Uterus (tissue), 4 donors: ENCODE results near the gene C19orf47. TPM values are rescaled to one million over a fixed set of nuclear protein-coding genes. Genes with fewer than 3 reads are reported as not detected.

Experiments
- DNase-seq, 2 donors: peaks; one replicate each; pipeline ENCODE4 v3.0.0-alpha.2; 2019 to 2020
- H3K27ac ChIP-seq, 2 donors: fragments of 200-600 bp; sonication (generic); 1 replicate in 1 of 2; 2 replicates in 1 of 2; pipeline ENCODE4 v1.5.1; 2016 to 2018
- H3K27me3 ChIP-seq, 2 donors: fragments of 200-600 bp; sonication (generic); one replicate each; pipeline ENCODE4 v1.5.1; 2018 to 2019; ENCODE audit warnings: control low read depth in 1 of 2
- H3K36me3 ChIP-seq, 2 donors: fragments of 200-600 bp; sonication (generic); one replicate each; pipeline ENCODE4 v1.5.1; 2019; ENCODE audit warnings: control low read depth in 1 of 2
- H3K4me1 ChIP-seq, 2 donors: fragments of 200-600 bp; sonication (generic); one replicate each; pipeline ENCODE4 v1.5.1; 2018 to 2019; ENCODE audit warnings: control low read depth in 1 of 2
- H3K4me3 ChIP-seq, 2 donors: fragments of 200-600 bp; sonication (generic); 1 replicate in 1 of 2; 2 replicates in 1 of 2; pipeline ENCODE4 v1.5.1; 2018 to 2019; ENCODE audit warnings: mild to moderate bottlenecking in 1 of 2
- H3K9me3 ChIP-seq, 2 donors: fragments of 200-600 bp; sonication (generic); one replicate each; pipeline ENCODE4 v1.5.1; 2019; ENCODE audit warnings: control low read depth in 1 of 2
- POLR2A ChIP-seq, 2 donors: fragments of 450-650 bp; IDR thresholded peaks; one replicate each; pipeline ENCODE4 v1.6.1; 2016; ENCODE audit warnings: antibody characterized with exemption in 2 of 2, mild to moderate bottlenecking in 1 of 2, moderate library complexity in 1 of 2
- intact Hi-C: fragments of 100-400 bp; cut with DNase I; formaldehyde crosslinking; loops from one replicate; pipeline ENCODE4 v1.15.1; 2023; ENCODE audit warnings: low total_unique reads
- total RNA-seq, 4 donors: library from RNA; depleted of rRNA in 3 of 4; stranded (reverse); fragments of >200 nt in 3 of 4; gene quantifications; one replicate each; pipeline versions ENCODE4 v1.1.0 to v1.2.4, GENCODE V29; 2014 to 2023
- TF ChIP-seq, protein P1 (sequence below), 4 experiments: fragments of 200-600 bp in 2 of 4; fragments of 450-650 bp in 2 of 4; sonication (generic) in 2 of 4; IDR thresholded peaks; one replicate each; pipeline ENCODE4 v1.5.1; 2016 to 2019; ENCODE audit warnings: antibody characterized with exemption in 4 of 4, mild to moderate bottlenecking in 2 of 4, moderate library complexity in 1 of 4
- donor health status: DM: yes; HTN: yes; CAD: no.

Gene C19orf47
- total RNA-seq, 4 donors from 2014 or later, result 7.1 to 21.2 (median 13.3) TPM

GRCh38 chr19:40300668-40301067, 47.5 kb downstream of the C19orf47 start:
- Histone ChIP-seq H3K27me3 (no peaks in the 10 kb centered on the region), H3K4me3 (no peak overlapping the region), H3K9me3 (no peaks in the 10 kb centered on the region), H3K4me1 (no peaks in the 10 kb centered on the region), H3K27ac (no peak overlapping the region), H3K36me3 (no peaks in the 10 kb centered on the region)
- no peak for DNase-seq
- intact Hi-C loops, result no loop called here
- TF ChIP-seq POLR2A (IDR thresholded peaks at IDR 0.05), result no peak
- TF ChIP-seq, protein P1, sequence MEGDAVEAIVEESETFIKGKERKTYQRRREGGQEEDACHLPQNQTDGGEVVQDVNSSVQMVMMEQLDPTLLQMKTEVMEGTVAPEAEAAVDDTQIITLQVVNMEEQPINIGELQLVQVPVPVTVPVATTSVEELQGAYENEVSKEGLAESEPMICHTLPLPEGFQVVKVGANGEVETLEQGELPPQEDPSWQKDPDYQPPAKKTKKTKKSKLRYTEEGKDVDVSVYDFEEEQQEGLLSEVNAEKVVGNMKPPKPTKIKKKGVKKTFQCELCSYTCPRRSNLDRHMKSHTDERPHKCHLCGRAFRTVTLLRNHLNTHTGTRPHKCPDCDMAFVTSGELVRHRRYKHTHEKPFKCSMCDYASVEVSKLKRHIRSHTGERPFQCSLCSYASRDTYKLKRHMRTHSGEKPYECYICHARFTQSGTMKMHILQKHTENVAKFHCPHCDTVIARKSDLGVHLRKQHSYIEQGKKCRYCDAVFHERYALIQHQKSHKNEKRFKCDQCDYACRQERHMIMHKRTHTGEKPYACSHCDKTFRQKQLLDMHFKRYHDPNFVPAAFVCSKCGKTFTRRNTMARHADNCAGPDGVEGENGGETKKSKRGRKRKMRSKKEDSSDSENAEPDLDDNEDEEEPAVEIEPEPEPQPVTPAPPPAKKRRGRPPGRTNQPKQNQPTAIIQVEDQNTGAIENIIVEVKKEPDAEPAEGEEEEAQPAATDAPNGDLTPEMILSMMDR (IDR thresholded peaks at IDR 0.05), result no peak

DNA sequence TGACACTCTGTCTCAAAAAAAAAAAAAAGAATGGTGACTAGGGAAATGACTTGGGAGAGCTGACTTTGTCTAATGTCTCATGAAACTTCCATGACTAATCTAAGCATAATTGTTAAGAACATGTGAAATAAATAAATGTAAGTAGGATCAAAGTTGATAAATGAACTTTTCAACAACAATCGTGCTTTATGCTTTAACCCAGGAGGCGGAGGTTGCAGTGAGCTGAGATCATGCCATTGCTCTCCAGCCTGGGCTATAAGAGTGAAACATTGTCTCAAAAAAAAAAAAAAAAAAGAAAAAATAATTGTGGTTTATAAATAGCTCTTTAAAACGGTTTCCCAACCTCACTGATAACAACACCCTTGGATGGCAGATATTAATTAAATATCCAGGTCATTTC, 50.2 kb downstream of the C19orf47 start:
- Histone ChIP-seq H3K27me3 (no peaks in the 10 kb centered on the region), H3K27ac (no peak overlapping the region), H3K4me3 (no peak overlapping the region), H3K4me1 (no peaks in the 10 kb centered on the region), H3K9me3 (no peaks in the 10 kb centered on the region), H3K36me3 (no peaks in the 10 kb centered on the region)
- intact Hi-C loops, result no loop called here
- TF ChIP-seq POLR2A (IDR thresholded peaks at IDR 0.05), result no peak
- TF ChIP-seq, protein P1 (IDR thresholded peaks at IDR 0.05), result no peak
- DNase-seq, result no peak

- DNase-seq, result no peak
- H3K4me1 ChIP-seq, result no peaks in the 10 kb centered on the region
- H3K4me3 ChIP-seq, result no peak overlapping the region
- H3K9me3 ChIP-seq, result no peaks in the 10 kb centered on the region
- TF ChIP-seq, protein P1 (IDR thresholded peaks at IDR 0.05), result no peak
- TF ChIP-seq POLR2A (IDR thresholded peaks at IDR 0.05), result no peak
- no peak overlapping the region for H3K27ac ChIP-seq
- no peaks in the 10 kb centered on the region for H3K27me3 ChIP-seq
- H3K36me3 ChIP-seq, result no peaks in the 10 kb centered on the region
- intact Hi-C loops, result no loop called here
Measured at GRCh38 chr19:40294560-40294959, 53.6 kb downstream of the C19orf47 start.

DNA sequence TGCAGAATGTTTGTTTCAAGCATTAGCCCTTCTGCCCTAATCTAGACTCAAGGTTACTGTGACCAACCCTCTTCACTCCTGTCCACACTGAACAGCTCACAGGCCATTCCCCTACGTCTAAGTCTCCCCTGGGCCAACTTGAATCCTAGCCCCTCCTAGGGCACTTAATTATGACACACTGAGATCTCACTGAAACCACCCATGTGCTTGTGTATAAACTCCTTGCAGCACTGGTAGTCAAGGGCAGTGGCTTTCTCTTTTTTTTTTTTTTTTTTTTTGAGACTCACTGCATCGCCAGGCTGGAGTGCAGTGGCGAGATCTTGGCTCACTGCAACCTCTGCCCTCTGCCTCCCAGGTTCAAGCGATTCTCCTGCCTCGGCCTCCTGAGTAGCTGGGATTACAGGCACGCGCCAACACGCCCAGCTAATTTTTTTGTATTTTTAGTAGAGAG, 61.2 kb downstream of the C19orf47 start:
- Histone ChIP-seq H3K36me3 (no peaks in the 10 kb centered on the region), H3K4me1 (peaks cover 0 to 16% of the 10 kb centered on the region in 2 donors), H3K4me3 (no peak overlapping the region), H3K27ac (peak overlapping the region; percentile 94 to 98), H3K9me3 (no peaks in the 10 kb centered on the region), H3K27me3 (no peaks in the 10 kb centered on the region)
- intact Hi-C loops, result no loop called here
- no peak for DNase-seq
- no peak for TF ChIP-seq POLR2A (IDR thresholded peaks at IDR 0.05)
- TF ChIP-seq, protein P1 (IDR thresholded peaks at IDR 0.05), result no peak

DNA sequence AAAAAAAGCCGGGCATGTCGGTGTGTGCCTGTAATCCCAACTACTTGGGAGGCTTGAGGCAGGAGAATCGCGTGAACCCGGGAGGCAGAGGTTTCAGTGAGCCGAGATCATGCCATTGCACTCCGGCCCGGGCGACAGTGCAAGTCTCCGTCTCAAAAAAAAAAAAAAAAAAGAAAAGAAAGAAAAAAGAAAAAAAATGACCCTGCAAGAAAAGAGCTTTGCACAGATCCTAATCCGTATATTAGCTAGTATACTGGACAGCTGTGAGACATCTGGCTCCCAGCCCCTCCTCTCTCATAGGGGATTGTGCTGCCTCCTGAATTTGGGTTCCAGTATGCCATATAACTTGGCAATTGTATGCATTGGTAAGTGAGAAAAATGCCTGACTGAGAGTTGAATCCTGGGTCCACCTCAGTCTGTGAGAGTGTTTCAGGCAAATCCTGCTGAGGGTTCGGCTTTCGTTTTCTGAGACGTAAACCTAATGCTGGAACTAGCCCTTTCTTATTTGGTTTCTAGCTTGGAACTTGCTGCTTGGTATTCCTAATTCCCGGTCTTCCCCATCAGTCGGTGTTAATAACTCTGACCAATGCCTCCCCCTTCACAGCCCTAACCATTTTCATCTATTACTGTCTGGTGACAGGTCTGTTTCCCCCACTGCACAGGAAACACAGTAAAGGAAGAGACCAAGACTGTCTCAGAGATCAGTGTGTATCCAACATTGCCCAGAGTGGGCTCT, 61.8 kb downstream of the C19orf47 start:
- DNase-seq, result no peak
- intact Hi-C loops, result no loop called here
- H3K9me3 ChIP-seq, result no peaks in the 10 kb centered on the region

More for the DNA sequence above, 61.8 kb downstream of the C19orf47 start:
- Histone ChIP-seq H3K27me3 (no peaks in the 10 kb centered on the region), H3K4me1 (peaks cover 0 to 22% of the 10 kb centered on the region in 2 donors), H3K36me3 (no peaks in the 10 kb centered on the region), H3K4me3 (peak overlapping the region; percentile 52 to 61), H3K27ac (peak overlapping the region; percentile 94 to 98)
- TF ChIP-seq POLR2A (IDR thresholded peaks at IDR 0.05), result no peak
- TF ChIP-seq, protein P1 (IDR thresholded peaks at IDR 0.05), result no peak
